ENCODE measurements around the gene GSX2. TPM values are rescaled to one million over a fixed set of nuclear protein-coding genes. Genes with fewer than 3 reads are reported as not detected.

Gene GSX2
- total and polyA plus RNA-seq, 2 of the 8 experiments (the other 6 are each of a cell fraction or from before 2014, with no cell fraction given): not detected

DNA sequence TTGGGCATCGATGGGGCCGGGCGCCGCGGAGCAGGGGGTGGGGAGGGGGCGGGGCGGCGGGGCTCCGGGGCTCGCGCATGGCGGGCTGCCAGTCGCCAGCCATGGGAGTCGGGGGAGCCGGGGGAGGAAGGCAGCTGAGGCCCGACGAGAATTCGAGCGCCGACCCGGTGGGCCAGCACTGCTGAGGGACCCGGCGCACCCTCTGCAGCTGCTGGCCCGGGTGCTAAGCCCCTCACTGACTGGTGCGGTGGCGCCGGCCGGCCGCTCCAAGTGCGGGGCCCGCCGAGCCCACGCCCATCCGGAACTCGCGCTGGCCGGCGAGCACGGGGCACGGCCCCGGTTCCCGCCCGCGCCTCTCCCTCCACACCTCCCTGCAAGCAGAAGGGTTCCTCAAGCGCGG, 49.4 kb downstream of the GSX2 start:
- FAIRE-seq: no peak
- TF ChIP-seq SUZ12 (IDR thresholded peaks at IDR 0.05; ENCODE audit: low read length) (no peak), RXRA (IDR thresholded peaks at IDR 0.05; ENCODE audit: insufficient read depth, low read depth, low read length) (no peak), RFX5 (IDR thresholded peaks at IDR 0.05; ENCODE audit: borderline replicate concordance, low read depth, low read length) (no peak), KDM5A (IDR thresholded peaks at IDR 0.05; ENCODE audit: low read length) (no peak), CHD2 (IDR thresholded peaks at IDR 0.05; ENCODE audit: low read length) (no peak), POU5F1 (IDR thresholded peaks at IDR 0.05; ENCODE audit: low read depth, low read length) (no peak), YY1 (IDR thresholded peaks at IDR 0.05; ENCODE audit: low read depth, low read length) (no peak), SP2 (IDR thresholded peaks at IDR 0.05; ENCODE audit: low read length) (no peak), SP1 (IDR thresholded peaks at IDR 0.05; ENCODE audit: low read depth, low read length) (no peak), RBBP5 (IDR thresholded peaks at IDR 0.05; ENCODE audit: borderline replicate concordance, low read depth, low read length) (no peak), JUND (IDR thresholded peaks at IDR 0.05; ENCODE audit: low read length) (no peak)
- TF ChIP-seq, protein P1, sequence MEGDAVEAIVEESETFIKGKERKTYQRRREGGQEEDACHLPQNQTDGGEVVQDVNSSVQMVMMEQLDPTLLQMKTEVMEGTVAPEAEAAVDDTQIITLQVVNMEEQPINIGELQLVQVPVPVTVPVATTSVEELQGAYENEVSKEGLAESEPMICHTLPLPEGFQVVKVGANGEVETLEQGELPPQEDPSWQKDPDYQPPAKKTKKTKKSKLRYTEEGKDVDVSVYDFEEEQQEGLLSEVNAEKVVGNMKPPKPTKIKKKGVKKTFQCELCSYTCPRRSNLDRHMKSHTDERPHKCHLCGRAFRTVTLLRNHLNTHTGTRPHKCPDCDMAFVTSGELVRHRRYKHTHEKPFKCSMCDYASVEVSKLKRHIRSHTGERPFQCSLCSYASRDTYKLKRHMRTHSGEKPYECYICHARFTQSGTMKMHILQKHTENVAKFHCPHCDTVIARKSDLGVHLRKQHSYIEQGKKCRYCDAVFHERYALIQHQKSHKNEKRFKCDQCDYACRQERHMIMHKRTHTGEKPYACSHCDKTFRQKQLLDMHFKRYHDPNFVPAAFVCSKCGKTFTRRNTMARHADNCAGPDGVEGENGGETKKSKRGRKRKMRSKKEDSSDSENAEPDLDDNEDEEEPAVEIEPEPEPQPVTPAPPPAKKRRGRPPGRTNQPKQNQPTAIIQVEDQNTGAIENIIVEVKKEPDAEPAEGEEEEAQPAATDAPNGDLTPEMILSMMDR (IDR thresholded peaks at IDR 0.05; ENCODE audit: control extremely low read depth in 1 of 3, insufficient read depth in 1 of 3, low read depth in 1 of 3, low read length in 3 of 3): no peak
- TF ChIP-seq, protein P2, sequence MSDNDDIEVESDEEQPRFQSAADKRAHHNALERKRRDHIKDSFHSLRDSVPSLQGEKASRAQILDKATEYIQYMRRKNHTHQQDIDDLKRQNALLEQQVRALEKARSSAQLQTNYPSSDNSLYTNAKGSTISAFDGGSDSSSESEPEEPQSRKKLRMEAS (IDR thresholded peaks at IDR 0.05): no peak

More for the DNA sequence above, 49.4 kb downstream of the GSX2 start:
- Histone ChIP-seq H4K5ac (ENCODE audit: insufficient read length, low read depth, low read length) (no peak overlapping the region), H3K9ac (replicated peaks in 1 of 4; ENCODE audit: extremely low read depth in 1 of 4, low read depth in 3 of 4, low read length in 3 of 4) (no peak overlapping the region), H4K91ac (replicated peaks; ENCODE audit: insufficient read length, low read length) (no peak overlapping the region), H2AFZ (ENCODE audit: low read length) (no peak overlapping the region), H4K20me1 (replicated peaks in 1 of 2; ENCODE audit: control insufficient read depth in 1 of 2, insufficient read depth in 2 of 2, low read length in 2 of 2) (no peaks in the 10 kb centered on the region), H2BK120ac (replicated peaks; ENCODE audit: low read depth, low read length) (no peak overlapping the region), H3K18ac (ENCODE audit: extremely low read depth, low read length) (no peak overlapping the region), H2BK20ac (ENCODE audit: low read length) (no peak overlapping the region), H3K56ac (replicated peaks; ENCODE audit: insufficient read length, low read depth, low read length) (no peak overlapping the region), H3K36me3 (ENCODE audit: control insufficient read depth in 2 of 4, insufficient read depth in 4 of 4, low read length in 3 of 4) (no peaks in the 10 kb centered on the region), H4K8ac (ENCODE audit: extremely low read depth, insufficient read depth, low read length) (no peak overlapping the region), H3K23me2 (ENCODE audit: low read depth, low read length) (no peaks in the 10 kb centered on the region), H3K79me1 (ENCODE audit: low read depth, low read length) (no peaks in the 10 kb centered on the region), H2BK5ac (ENCODE audit: low read depth, low read length) (no peak overlapping the region), H3K4me1 (replicated peaks in 1 of 4; ENCODE audit: control insufficient read depth in 3 of 4, insufficient read depth in 4 of 4, low read length in 3 of 4) (no peaks in the 10 kb centered on the region), H2BK12ac (ENCODE audit: low read depth, low read length) (no peak overlapping the region), H2BK15ac (ENCODE audit: low read length) (no peak overlapping the region), H3K4me2 (ENCODE audit: insufficient read depth in 1 of 2, low read depth in 2 of 2, low read length in 2 of 2) (no peak overlapping the region), H3K23ac (ENCODE audit: insufficient read length) (no peak overlapping the region), H3K4me3 (ENCODE audit: extremely low read depth in 1 of 4, insufficient read depth in 2 of 4, low read depth in 3 of 4, low read length in 4 of 4) (no peak overlapping the region), H2AK5ac (ENCODE audit: low read depth, low read length) (no peak overlapping the region), H3K9me3 (ENCODE audit: insufficient read depth in 2 of 2, low read depth in 1 of 2, low read length in 1 of 2) (no peaks in the 10 kb centered on the region), H3K14ac (ENCODE audit: insufficient read length) (no peak overlapping the region), H3K4ac (replicated peaks; ENCODE audit: insufficient read length, low read depth, low read length) (no peak overlapping the region), H3K79me2 (ENCODE audit: control insufficient read depth in 1 of 2, insufficient read depth in 2 of 2, low read length in 2 of 2) (no peaks in the 10 kb centered on the region), H3K27me3 (replicated peaks in 1 of 4; ENCODE audit: control insufficient read depth in 3 of 4, extremely low read depth in 1 of 4, insufficient read depth in 3 of 4, low read length in 3 of 4) (no peaks in the 10 kb centered on the region), H3K27ac (ENCODE audit: low read depth, low read length) (no peak overlapping the region)
- ChIA-PET CTCF (ENCODE audit: partially characterized antibody) (interaction anchor here (1.1 to 1.4 kb wide), 2 partner anchors 23 to 67 kb away, joined by 4 to 5 read pairs; no protein-coding TSS in a partner anchor), POLR2A (ENCODE audit: partially characterized antibody) (interaction anchor here (0.5 kb wide), 1 partner anchor 48 kb away, joined by 3 read pairs; no protein-coding TSS in a partner anchor)
- DNase-seq (ENCODE audit: low read depth in 1 of 2, low spot score in 2 of 2): no peak
- 100% methylated on average over 12 of the region's 46 CpGs; no CpG with 5 or more reads in 1 of the 2 experiments for WGBS, 2 experiments (ENCODE audit: extremely low coverage in 1 of 2, insufficient coverage in 1 of 2, insufficient read length in 1 of 2, insufficient replicate concordance in 2 of 2, low coverage in 1 of 2, low lambda C conversion rate in 2 of 2, missing lambda C conversion rate in 1 of 2)

Data from H1 (cell line).